HepG2 (cell line): Measurements from ENCODE around the gene TMEM31. TPM values are rescaled to one million over a fixed set of nuclear protein-coding genes. Genes with fewer than 3 reads are reported as not detected.

Experiments
- ATF1 ChIP-seq: IDR thresholded peaks from 2 replicates; pipeline ENCODE4 v1.6.1; 2016; ENCODE audit warnings: mild to moderate bottlenecking, control low read depth
- ELF1 ChIP-seq: sonication (generic); formaldehyde crosslinking; IDR thresholded peaks from 2 replicates; pipeline ENCODE4 v1.4.0; 2020; ENCODE audit warnings: missing genetic modification reagents
- LRRFIP1 ChIP-seq: sonication (generic); formaldehyde crosslinking; conservative IDR thresholded peaks from 2 replicates; pipeline ENCODE4 v1.4.0; 2020; ENCODE audit warnings: missing genetic modification reagents
- PRMT3 ChIP-seq: sonication (generic); formaldehyde crosslinking; IDR thresholded peaks from 2 replicates; pipeline ENCODE4 v1.8.1; 2022; ENCODE audit warnings: low read depth, mild to moderate bottlenecking, moderate library complexity, missing genetic modification reagents, borderline replicate concordance
- RARA ChIP-seq: IDR thresholded peaks from 2 replicates; pipeline ENCODE4 v1.6.1; 2016; ENCODE audit warnings: missing genetic modification reagents, missing compliant biosample characterization
- TBP ChIP-seq: sonication (generic); formaldehyde crosslinking; IDR thresholded peaks from 2 replicates; pipeline ENCODE4 v1.5.0; 2020; ENCODE audit warnings: missing genetic modification reagents
- TCF7L2 ChIP-seq: IDR thresholded peaks from 2 replicates; pipeline ENCODE4 v1.6.1; 2011; ENCODE audit warnings: mild to moderate bottlenecking, low read depth, low read length, moderate library complexity
- ZNF296 ChIP-seq: sonication (generic); formaldehyde crosslinking; conservative IDR thresholded peaks from 2 replicates; pipeline ENCODE4 v1.5.0; 2020; ENCODE audit warnings: mild to moderate bottlenecking, missing genetic modification reagents
- ZNF652 ChIP-seq: IDR thresholded peaks from 2 replicates; pipeline ENCODE4 v1.6.1; 2016; ENCODE audit warnings: low read depth, borderline replicate concordance
- ZUFSP ChIP-seq: sonication (generic); formaldehyde crosslinking; IDR thresholded peaks from 2 replicates; pipeline ENCODE4 v1.9.0; 2021; ENCODE audit warnings: missing genetic modification reagents, mild to moderate bottlenecking, borderline replicate concordance
- polyA plus RNA-seq, 8 experiments: library from polyadenylated mRNA; depleted of rRNA in 3 of 8; stranded (reverse) in 7 of 8; unstranded in 1 of 8; fragments of >200 nt; fragmentation: Illumina TruSeq in 4 of 8; extraction: Trizol in 4 of 8; gene quantifications; 2 replicates each; pipeline versions ENCODE4 v1.2.1 to v1.2.3, GENCODE V29; 2011 to 2016; ENCODE audit warnings: low read depth in 4 of 8, missing spikeins in 1 of 8, mixed read lengths in 1 of 8; ENCODE audit not compliant: insufficient read depth in 1 of 8
- total RNA-seq, 5 experiments: library from RNA; depleted of rRNA; stranded (reverse); fragments of >200 nt; fragmentation: Illumina TruSeq; extraction: Trizol; gene quantifications; 2 replicates each; pipeline ENCODE4 v1.2.3, GENCODE V29; 2016; ENCODE audit warnings: low read depth in 1 of 5
- TF ChIP-seq, protein P1 (sequence below): sonication (generic); formaldehyde crosslinking; IDR thresholded peaks from 2 replicates; pipeline ENCODE4 v1.4.0; 2020; ENCODE audit warnings: missing genetic modification reagents, borderline replicate concordance
- TF ChIP-seq, protein P2 (sequence below): sonication (generic); formaldehyde crosslinking; IDR thresholded peaks from 2 replicates; pipeline ENCODE4 v1.5.0; 2020; ENCODE audit warnings: mild to moderate bottlenecking, missing genetic modification reagents, borderline replicate concordance

The TMEM31 gene
- total and polyA plus RNA-seq, 2 of the 13 experiments (the other 11 are each of a cell fraction or from before 2014, with no cell fraction given) = 0.16 TPM; not detected in 1

DNA sequence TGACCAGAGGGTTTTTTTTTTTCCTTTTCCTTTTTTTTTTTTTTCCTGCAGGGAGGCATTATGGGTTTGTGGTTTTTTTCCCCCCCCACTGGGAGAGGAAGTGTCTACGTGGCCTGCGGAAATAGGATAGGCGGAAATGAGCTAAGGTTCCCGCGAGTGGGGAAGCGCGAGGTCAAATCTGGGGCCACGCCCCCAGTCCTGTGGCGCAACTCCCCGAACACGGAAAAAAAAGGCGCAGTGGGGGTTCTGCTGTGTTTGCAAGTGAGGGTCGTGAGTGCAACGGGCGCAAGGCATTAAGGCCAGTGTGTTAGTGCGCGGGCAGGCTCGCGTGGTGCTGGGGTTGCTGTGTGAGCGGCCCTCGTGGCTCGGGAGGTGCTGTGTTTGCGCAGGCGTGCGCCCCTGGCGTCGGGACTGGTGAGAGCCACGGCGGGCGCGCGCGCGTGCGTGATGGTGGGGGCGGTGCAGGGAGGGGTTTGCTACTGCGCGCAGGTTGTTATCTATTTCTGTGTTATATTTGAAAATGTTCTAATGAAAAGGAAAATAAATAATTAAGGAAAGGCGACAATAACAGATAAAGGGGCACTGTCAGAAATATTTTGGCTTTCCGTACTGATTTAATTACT, 23.5 kb upstream of the TMEM31 start (continued):
- peak; percentile 72 for TF ChIP-seq ELF1 (CRISPR knock-in tag)
- TF ChIP-seq, protein P1, sequence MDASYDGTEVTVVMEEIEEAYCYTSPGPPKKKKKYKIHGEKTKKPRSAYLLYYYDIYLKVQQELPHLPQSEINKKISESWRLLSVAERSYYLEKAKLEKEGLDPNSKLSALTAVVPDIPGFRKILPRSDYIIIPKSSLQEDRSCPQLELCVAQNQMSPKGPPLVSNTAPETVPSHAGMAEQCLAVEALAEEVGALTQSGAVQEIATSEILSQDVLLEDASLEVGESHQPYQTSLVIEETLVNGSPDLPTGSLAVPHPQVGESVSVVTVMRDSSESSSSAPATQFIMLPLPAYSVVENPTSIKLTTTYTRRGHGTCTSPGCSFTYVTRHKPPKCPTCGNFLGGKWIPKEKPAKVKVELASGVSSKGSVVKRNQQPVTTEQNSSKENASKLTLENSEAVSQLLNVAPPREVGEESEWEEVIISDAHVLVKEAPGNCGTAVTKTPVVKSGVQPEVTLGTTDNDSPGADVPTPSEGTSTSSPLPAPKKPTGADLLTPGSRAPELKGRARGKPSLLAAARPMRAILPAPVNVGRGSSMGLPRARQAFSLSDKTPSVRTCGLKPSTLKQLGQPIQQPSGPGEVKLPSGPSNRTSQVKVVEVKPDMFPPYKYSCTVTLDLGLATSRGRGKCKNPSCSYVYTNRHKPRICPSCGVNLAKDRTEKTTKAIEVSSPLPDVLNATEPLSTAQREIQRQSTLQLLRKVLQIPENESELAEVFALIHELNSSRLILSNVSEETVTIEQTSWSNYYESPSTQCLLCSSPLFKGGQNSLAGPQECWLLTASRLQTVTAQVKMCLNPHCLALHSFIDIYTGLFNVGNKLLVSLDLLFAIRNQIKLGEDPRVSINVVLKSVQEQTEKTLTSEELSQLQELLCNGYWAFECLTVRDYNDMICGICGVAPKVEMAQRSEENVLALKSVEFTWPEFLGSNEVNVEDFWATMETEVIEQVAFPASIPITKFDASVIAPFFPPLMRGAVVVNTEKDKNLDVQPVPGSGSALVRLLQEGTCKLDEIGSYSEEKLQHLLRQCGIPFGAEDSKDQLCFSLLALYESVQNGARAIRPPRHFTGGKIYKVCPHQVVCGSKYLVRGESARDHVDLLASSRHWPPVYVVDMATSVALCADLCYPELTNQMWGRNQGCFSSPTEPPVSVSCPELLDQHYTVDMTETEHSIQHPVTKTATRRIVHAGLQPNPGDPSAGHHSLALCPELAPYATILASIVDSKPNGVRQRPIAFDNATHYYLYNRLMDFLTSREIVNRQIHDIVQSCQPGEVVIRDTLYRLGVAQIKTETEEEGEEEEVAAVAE = peak; percentile 2; the same call in 1 of the 2 replicates
- no peak for TF ChIP-seq ZUFSP
- TF ChIP-seq PRMT3 (CRISPR knock-in tag) = no peak
- TF ChIP-seq ZNF652 = no peak
- no peak for TF ChIP-seq ATF1
- TF ChIP-seq RARA = no peak
- TF ChIP-seq ZNF296 (CRISPR knock-in tag) = no peak
- no peak for TF ChIP-seq TBP
- TF ChIP-seq, protein P2, sequence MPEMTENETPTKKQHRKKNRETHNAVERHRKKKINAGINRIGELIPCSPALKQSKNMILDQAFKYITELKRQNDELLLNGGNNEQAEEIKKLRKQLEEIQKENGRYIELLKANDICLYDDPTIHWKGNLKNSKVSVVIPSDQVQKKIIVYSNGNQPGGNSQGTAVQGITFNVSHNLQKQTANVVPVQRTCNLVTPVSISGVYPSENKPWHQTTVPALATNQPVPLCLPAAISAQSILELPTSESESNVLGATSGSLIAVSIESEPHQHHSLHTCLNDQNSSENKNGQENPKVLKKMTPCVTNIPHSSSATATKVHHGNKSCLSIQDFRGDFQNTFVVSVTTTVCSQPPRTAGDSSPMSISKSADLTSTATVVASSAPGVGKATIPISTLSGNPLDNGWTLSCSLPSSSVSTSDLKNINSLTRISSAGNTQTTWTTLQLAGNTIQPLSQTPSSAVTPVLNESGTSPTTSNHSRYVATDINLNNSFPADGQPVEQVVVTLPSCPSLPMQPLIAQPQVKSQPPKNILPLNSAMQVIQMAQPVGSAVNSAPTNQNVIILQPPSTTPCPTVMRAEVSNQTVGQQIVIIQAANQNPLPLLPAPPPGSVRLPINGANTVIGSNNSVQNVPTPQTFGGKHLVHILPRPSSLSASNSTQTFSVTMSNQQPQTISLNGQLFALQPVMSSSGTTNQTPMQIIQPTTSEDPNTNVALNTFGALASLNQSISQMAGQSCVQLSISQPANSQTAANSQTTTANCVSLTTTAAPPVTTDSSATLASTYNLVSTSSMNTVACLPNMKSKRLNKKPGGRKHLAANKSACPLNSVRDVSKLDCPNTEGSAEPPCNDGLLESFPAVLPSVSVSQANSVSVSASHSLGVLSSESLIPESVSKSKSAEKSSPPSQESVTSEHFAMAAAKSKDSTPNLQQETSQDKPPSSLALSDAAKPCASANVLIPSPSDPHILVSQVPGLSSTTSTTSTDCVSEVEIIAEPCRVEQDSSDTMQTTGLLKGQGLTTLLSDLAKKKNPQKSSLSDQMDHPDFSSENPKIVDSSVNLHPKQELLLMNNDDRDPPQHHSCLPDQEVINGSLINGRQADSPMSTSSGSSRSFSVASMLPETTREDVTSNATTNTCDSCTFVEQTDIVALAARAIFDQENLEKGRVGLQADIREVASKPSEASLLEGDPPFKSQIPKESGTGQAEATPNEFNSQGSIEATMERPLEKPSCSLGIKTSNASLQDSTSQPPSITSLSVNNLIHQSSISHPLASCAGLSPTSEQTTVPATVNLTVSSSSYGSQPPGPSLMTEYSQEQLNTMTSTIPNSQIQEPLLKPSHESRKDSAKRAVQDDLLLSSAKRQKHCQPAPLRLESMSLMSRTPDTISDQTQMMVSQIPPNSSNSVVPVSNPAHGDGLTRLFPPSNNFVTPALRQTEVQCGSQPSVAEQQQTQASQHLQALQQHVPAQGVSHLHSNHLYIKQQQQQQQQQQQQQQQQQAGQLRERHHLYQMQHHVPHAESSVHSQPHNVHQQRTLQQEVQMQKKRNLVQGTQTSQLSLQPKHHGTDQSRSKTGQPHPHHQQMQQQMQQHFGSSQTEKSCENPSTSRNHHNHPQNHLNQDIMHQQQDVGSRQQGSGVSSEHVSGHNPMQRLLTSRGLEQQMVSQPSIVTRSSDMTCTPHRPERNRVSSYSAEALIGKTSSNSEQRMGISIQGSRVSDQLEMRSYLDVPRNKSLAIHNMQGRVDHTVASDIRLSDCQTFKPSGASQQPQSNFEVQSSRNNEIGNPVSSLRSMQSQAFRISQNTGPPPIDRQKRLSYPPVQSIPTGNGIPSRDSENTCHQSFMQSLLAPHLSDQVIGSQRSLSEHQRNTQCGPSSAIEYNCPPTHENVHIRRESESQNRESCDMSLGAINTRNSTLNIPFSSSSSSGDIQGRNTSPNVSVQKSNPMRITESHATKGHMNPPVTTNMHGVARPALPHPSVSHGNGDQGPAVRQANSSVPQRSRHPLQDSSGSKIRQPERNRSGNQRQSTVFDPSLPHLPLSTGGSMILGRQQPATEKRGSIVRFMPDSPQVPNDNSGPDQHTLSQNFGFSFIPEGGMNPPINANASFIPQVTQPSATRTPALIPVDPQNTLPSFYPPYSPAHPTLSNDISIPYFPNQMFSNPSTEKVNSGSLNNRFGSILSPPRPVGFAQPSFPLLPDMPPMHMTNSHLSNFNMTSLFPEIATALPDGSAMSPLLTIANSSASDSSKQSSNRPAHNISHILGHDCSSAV = no peak
- TF ChIP-seq TCF7L2 = no peak
- TF ChIP-seq LRRFIP1 (CRISPR knock-in tag) = no peak
